ENCODE measurements around the gene ATP11A. TPM values are rescaled to one million over a fixed set of nuclear protein-coding genes. Genes with fewer than 3 reads are reported as not detected.
A peak's percentile ranks its signal among the peaks of the same experiment; 100 is the strongest.
"Not testable (repeated sequence)": the region's sequence is repeated elsewhere in the genome, so short reads cannot be mapped to it uniquely, and the experiment has no call there.

ATP11A gene
- total RNA-seq, 2 donors from 2014 or later = 33.1 to 53.7 TPM

DNA sequence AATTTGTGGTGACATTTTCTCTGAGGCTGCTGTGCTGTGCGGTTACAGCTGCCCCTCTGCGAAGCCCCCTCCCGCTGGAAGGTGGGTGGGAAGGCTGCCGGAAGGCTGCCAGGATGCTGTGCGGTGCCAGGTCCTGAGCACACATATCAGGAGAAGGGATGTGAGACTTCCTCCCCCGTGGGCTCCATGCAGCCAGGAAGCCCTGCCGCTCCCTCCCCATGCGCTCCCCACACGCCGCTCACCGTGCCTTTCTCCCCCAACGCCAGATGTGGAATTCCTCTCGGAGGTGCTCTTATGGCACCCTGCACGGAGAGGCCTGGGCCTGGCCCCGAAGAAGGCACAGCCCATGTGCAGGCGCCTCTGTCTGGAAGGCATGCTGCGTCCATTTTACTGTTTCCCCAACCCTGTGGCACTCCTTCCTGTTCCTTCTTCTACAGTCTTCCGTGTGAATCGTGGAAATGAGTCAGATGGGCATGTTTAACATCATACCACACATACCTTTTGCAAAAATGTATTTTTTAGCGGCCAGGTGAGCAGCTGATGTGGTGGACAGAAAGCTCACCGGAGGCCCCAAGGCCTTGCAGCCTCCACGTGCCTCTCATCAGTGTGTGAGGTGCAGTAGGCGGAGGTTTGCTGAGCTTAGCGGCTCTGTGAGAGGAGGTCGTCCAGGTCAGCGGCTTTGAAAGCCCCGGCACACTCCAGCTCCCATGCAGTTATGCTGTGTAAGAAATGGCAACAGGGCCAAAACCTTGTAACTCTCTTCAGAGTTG is 88.0 kb downstream of the ATP11A start:
- DNase-seq (ENCODE audit: low spot score in 2 of 2) (peak in 1 of 2 donors; percentile 18), ATAC-seq (no peak)
- no peaks in the 10 kb centered on the region for H3K36me3 Mint-ChIP-seq

DNA sequence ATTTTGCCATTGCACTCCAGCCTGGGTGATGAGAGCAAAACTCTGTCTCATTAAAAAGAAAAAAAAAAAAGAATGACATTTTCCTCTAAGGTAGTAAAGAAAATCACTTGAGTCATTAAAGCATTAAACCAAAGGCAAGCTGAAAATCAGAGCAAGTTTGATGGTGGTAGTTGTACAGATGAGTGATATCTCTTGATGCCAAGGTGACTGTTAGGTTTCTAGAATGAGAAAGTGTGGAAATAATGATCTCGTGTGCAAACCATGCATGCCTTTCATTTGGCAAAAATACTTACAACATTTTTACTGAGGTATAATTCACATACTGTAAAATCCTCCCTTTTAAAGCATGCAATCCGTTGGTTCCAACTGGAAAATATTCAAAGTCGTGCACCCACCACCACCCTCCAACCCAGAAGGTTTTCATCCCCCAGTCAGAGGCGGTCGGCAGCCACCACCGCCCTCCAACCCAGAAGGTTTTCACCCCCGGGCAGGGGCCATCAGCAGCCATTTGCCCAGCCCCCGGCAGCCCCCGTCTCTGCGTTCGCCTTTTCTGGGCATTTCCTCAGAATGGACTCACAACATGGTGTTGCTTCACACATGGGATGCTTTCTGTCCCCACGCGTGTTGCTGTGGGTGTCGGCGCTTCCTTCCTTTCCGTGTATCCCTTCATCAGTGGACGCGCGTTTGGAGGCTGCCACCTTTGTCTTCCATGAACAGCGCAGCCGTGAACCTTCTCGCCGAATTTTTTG is 90.2 kb downstream of the ATP11A start:
- ATAC-seq = peak in 1 of 2 donors; percentile 76
- peak in 1 of 2 donors; percentile 52 for DNase-seq (ENCODE audit: low spot score in 2 of 2)
- Mint-ChIP-seq H3K9me3 (no peaks in the 10 kb centered on the region), H3K36me3 (no peaks in the 10 kb centered on the region), H3K27ac (peak overlapping the region in 1 of 2 donors; percentile 40)

More for the DNA sequence above, 88.0 kb downstream of the ATP11A start:
- Mint-ChIP-seq H3K27ac (no peak overlapping the region), H3K9me3 (no peaks in the 10 kb centered on the region)

DNA sequence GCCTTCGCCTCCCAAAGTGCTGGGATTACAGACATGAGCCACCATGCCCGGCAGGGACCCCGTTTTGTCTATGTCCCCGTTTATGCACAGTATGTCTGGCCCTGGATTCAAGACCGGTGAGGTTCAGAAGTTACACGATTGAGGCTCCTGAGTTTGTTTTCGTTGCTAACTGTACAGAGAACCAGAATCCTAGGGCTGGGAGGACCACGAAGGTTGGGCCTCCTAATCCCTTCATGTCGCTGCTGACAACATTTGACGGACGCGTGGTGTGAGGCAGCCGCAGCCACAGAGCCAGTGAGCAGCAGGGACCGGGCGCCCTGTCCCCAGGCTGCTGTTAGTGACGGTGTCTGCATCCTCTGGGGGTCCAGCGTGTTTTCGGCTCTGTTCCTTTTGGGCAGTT is 91.4 kb downstream of the ATP11A start:
- H3K9me3 Mint-ChIP-seq = no peaks in the 10 kb centered on the region
- H3K27ac Mint-ChIP-seq = no peak overlapping the region
- peaks cover 0 to 5% of the 10 kb centered on the region in 2 donors for H3K36me3 Mint-ChIP-seq
- ATAC-seq = no peak
- peak in 1 of 2 donors; percentile 23 for DNase-seq (ENCODE audit: low spot score in 2 of 2)

DNA sequence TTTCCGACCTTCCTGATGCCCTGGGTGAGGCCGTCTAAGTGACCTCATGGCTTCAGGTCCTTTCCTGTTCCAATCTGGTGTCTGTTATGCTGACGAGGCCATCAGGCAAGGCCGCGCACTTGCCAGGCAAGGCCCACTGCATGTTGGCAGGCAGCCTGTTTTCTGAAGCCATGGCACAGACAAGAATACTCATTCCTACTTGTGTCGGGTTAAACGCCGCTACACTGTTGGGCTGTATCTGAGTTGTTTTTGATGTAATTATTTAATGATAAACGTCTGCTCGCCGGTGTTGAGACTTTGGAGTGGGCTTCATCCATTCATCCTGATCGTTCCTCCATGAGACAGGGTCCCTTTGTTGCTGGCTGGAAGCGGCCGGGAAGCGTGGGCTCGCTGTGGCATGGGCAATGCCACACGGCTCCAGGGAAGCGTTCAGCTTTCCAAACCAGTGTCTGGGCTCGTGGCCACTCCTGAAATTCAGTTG is 92.1 kb downstream of the ATP11A start:
- Mint-ChIP-seq H3K27ac (peak overlapping the region; percentile 4 to 11), H3K9me3 (no peaks in the 10 kb centered on the region), H3K36me3 (peaks cover 0 to 9% of the 10 kb centered on the region in 2 donors)
- ATAC-seq (no peak), DNase-seq (ENCODE audit: low spot score in 2 of 2) (peak in 1 of 2 donors; percentile 16)

DNA sequence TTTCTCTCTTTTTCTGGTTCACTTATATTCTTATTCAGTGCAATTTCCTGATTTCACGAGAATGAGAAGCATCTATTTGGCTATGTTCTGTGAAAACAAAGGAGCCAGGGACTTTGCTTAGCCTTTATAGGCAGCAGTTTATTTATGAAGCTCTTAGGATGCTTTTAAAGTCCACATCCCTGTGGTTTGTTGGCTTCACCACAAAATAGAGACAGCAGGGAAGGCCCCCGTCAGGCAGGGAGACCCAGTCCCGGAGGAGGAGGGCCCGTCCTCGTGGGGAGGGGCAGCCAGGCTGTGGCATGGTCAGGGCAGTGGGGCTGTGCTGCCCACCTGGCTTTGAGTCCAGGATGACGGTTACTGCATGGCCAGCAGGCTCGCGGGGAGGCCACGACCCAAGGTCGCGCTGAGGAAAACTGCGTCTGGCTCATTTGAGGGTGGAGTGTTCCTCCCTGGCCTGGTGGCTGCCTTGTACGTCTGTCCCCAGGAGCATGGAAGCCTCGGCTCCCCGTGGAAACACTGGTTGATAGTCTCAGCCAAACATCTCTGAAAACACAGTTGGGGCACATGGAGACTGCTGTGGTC is 92.7 kb downstream of the ATP11A start:
- ATAC-seq (no peak), DNase-seq (ENCODE audit: low spot score in 2 of 2) (peak in 1 of 2 donors; percentile 30)
- no peak overlapping the region for H3K27ac Mint-ChIP-seq
- H3K9me3 Mint-ChIP-seq = no peaks in the 10 kb centered on the region
- peaks cover 0 to 9% of the 10 kb centered on the region in 2 donors for H3K36me3 Mint-ChIP-seq

DNA sequence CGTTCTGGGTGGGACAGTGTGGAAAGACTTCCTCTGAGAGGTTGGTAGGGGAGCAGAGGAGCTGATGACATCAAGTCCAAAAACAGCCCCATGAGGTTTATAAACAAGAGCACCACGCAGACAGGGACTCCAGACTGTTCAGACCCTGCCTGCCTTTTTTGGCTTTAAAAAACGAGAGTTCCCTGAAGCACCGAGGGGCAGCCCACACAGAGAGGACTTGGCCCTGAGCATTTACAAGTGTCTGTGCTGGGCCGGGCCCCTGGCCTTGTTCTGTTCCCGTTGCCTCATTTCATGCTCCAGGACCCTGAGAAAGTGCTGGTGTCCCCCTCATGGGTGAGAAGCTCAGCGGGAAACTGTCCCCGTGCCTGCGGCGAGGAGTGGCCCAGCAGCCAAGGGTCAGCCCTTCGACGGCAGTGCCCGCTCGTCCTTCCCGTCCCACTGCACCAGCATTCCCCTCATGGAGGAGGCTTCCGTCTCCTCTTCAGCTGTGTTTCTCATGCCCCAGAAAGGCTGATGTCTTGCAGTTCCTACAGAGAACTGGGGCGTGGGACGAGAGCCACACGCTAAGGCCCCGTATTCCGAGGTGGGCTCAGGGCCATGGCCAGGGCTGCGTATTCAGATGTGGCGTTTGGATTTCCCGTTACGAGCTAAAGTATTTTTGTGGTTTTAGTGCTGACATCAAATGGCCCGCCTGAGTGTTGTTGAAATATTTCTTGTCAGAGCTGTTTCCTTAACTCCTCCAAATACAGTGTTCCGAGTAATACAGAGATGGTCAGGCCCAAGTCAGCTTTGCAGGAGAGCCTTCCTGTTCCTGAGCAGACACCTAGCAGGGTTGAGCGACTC is 93.5 kb downstream of the ATP11A start:
- Mint-ChIP-seq H3K36me3 (peaks cover 0 to 9% of the 10 kb centered on the region in 2 donors), H3K27ac (no peak overlapping the region), H3K9me3 (no peaks in the 10 kb centered on the region)
- ATAC-seq (no peak), DNase-seq (ENCODE audit: low spot score in 2 of 2) (peak in 1 of 2 donors; percentile 50)

DNA sequence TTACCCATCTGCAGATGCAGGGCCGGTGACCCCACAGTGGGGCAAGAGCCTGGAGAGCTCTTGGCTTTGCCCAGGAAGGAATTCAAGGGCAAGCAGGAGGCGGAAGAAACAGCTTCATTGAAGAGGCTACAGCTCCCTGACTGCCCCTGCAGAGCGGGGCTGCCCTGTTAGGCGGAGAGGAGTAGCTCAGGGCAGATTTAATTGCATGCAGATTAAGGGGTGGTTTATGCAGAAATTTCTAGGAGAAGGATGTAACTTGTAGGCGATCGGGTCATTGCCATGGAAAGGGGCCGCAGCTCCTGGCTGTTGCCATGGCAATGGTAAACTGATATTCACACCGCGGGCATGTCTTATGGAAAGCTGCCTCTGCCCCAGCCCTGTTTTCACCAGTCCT is 94.1 kb downstream of the ATP11A start:
- no peak overlapping the region for H3K27ac Mint-ChIP-seq
- no peaks in the 10 kb centered on the region for H3K9me3 Mint-ChIP-seq
- DNase-seq (ENCODE audit: low spot score in 2 of 2) (peak in 1 of 2 donors; percentile 33), ATAC-seq (no peak)
- H3K36me3 Mint-ChIP-seq = peaks cover 0 to 10% of the 10 kb centered on the region in 2 donors

DNA sequence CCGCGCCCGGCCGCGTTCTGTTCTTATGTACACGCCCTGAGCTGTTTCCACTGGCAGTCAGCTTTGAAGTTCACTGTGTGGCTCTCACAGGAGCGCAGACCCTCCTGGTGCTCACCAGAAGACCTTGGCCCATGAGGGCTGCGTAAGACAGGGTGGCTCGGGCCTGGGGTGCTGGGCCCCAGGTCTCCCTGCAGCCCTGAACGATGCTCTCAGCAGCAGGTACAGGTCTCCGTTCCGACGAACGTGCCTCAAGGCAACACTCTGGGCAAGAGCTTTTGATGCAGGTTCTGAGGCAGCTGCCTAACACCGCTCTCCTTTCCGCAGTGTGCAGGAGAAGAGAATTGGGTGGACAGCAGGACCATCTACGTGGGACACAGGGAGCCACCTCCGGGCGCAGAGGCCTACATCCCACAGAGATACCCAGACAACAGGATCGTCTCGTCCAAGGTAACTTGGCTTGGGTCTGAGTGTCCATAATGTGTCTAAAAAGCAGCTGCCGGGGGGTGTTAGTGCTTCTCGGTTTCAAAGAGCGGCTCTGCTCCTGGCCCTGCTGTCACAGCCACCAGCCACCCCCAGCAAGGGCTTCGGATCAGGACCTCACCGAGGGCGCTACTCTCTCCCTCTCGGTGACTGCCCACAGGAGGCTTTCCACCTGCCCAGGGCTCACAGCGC is 95.1 kb downstream of the ATP11A start:
- no peak for ATAC-seq
- Mint-ChIP-seq H3K27ac (no peak overlapping the region), H3K36me3 (peaks cover 0 to 14% of the 10 kb centered on the region in 2 donors), H3K9me3 (no peaks in the 10 kb centered on the region)
- DNase-seq (ENCODE audit: low spot score in 2 of 2) = peak in 1 of 2 donors; percentile 31

DNA sequence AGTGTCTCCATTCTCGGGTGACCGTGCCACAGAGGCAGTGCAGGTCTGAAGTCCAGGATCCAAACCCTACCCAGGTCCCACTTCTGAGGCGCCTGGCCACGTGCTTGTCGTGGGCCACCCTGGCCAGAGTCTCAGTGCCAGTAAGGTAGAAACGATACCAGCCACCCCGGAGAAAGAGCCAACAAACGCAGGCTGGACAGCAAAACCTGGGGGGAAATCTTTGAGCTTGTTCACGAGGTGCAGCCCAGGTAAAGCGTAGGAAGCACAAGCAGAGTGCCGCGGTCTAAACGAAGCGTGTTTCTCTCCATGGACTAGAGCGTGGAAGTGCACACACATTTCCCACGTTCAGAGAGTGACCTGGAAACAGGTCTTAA is 95.6 kb downstream of the ATP11A start:
- DNase-seq (ENCODE audit: low spot score in 2 of 2) (peak in 1 of 2 donors; percentile 41), ATAC-seq (no peak)
- H3K9me3 Mint-ChIP-seq = no peaks in the 10 kb centered on the region
- peaks cover 0 to 14% of the 10 kb centered on the region in 2 donors for H3K36me3 Mint-ChIP-seq
- no peak overlapping the region for H3K27ac Mint-ChIP-seq

DNA sequence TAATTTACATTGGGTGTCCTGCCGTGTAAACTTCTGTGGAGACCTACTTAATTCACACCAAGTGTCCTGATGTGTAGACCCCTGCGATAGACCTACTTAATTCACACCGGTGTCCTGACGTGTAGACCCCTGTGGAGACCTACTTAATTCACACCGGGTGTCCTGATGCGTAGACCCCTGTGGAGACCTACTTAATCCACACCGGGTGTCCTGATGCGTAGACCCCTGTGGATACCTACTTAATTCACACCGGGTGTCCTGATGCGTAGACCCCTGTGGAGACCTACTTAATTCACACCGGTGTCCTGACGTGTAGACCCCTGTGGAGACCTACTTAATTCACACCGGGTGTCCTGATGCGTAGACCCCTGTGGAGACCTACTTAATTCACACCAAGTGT is 97.0 kb downstream of the ATP11A start:
- not testable (repeated sequence) for ATAC-seq, H3K9me3 Mint-ChIP-seq, H3K27ac Mint-ChIP-seq
- H3K36me3 Mint-ChIP-seq = peaks cover 0 to 14% of the 10 kb centered on the region in 2 donors
- DNase-seq (ENCODE audit: low spot score in 2 of 2) = peak in 1 of 2 donors; percentile 23

DNA sequence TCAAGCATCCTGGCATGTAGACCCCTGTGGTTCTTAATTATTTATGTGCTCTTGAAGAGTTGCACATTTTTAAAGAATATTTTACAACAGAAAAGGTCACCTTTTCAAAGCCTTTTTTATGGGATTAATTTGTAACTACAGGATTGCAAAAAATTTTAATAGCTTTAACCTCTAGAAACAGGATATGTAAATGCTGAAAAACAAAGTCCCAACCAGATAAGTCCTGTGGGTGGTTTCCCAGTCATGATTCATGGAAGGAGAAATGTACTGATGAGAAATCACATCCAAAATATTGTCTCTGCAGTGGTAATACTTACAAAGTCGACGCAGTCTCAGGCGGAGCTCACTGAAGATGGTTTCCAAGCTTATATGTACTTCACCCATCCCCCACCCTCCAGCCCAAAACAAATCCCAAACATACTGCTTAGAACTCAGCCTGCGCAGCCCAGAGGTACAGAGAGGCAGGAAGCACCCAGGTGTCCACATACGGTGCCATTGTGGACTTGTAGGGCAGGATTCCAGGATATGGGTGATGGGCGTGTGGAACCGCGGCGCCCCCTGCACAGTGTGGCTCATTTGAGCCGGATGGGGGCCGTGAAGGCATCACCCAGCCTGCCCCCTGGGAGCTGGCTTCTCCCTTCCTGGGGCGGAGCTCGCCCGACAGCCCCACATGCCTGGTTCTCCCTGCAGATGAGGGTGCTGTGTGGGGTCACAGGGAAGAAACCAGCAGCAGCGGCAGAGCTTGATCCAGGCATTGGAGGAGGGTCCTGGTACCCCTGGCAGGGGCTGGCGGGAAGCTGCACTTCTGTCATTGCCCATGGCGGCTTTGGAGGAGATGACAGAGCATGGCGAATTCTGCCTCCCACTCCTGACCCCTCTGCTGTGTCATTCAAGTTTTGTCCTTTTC is 101.2 kb downstream of the ATP11A start:
- ATAC-seq (peak in 1 of 2 donors; percentile 43), DNase-seq (ENCODE audit: low spot score in 2 of 2) (no peak)
- no peak overlapping the region for H3K27ac Mint-ChIP-seq
- H3K36me3 Mint-ChIP-seq = peaks cover 5 to 9% of the 10 kb centered on the region in 2 donors
- H3K9me3 Mint-ChIP-seq = no peaks in the 10 kb centered on the region

DNA sequence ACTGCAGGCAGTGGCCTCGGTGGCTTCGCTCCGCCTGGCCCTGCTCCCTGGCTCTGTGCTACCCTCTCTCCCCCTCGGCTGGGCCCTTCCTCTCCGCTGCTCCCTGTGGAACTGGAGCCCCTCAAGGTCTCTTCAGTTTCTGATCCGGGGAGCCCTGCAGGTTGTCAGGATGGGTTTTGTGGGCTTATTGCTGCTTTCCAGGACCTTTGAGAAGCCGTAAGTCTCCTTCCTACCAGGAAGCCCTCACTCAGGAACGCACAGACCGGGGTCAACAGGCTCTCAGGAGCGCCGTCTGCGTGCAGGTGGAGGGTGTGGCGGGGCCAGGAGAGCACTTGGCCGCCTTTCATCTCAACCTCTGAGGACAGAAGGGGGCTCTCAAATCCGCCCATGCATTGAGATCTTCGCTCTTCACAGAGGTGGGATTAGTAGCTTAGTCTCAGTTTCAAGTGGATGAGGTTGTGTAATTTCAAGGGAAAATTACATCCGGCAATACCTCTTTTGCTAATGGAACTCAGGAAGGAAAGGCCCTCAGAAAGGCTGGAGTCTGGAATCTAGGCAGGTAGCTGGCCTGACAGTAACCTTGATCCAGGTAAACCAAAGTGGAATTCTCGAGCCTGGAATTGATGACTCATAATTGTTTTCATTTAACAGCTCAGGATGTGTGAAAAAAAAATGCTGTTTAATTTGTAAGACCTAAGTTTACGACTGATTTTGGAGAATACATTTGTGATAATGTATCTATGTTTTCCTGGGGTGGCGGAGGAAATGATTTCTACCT is 102.0 kb downstream of the ATP11A start:
- ATAC-seq = no peak
- Mint-ChIP-seq H3K36me3 (peaks cover 5 to 13% of the 10 kb centered on the region in 2 donors), H3K9me3 (no peaks in the 10 kb centered on the region), H3K27ac (peak overlapping the region in 1 of 2 donors; percentile 3)
- DNase-seq (ENCODE audit: low spot score in 2 of 2) = peak in 1 of 2 donors; percentile 30

DNA sequence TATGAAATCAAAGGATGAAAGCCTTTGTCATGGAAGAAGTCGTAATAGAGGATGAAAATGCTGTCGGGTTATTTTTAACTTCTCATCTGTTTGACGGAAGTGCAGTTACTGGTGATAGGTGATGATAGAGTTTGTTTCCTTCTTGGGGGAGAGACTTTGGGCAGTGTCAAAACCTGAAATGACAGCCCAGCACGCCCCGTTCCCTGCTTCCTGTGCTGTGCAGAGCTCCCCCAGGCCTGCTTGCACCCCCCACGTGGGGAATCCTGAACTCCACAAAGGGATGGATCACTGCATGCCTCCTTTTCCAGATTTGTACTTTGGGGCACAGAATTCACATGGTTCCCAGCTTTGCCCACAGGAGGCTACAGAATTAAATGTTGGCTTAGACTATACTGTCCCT is 102.7 kb downstream of the ATP11A start:
- Mint-ChIP-seq H3K36me3 (peaks cover 5 to 14% of the 10 kb centered on the region in 2 donors), H3K9me3 (no peaks in the 10 kb centered on the region), H3K27ac (peak overlapping the region in 1 of 2 donors; percentile 3)
- ATAC-seq (no peak), DNase-seq (ENCODE audit: low spot score in 2 of 2) (peak in 1 of 2 donors; percentile 4)

All from activated naive CD4-positive, alpha-beta T cell treated with anti-CD3 and anti-CD28 coated beads, Interleukin-2, amount 50 U/mL, for 72 hours (primary cell).